Fibroblast of pulmonary artery (primary cell): Measurements from ENCODE around the gene CDK5R1.

Experiments used
- DNase-seq: peaks from one replicate; pipeline ENCODE4 v3.0.0-alpha.2; 2010; ENCODE audit warnings: low read depth
- H3K4me3 ChIP-seq: replicated peaks from 2 replicates; pipeline ENCODE4 v1.5.1; 2011; ENCODE audit warnings: low read depth, mild to moderate bottlenecking, control low read depth, low read length, moderate library complexity
- TF ChIP-seq, protein P1 (sequence below): IDR thresholded peaks from 2 replicates; pipeline ENCODE4 v1.5.1; 2011; ENCODE audit warnings: mild to moderate bottlenecking, control low read depth, low read length, inconsistent platforms; ENCODE audit errors: missing control alignments

Gene CDK5R1

DNA sequence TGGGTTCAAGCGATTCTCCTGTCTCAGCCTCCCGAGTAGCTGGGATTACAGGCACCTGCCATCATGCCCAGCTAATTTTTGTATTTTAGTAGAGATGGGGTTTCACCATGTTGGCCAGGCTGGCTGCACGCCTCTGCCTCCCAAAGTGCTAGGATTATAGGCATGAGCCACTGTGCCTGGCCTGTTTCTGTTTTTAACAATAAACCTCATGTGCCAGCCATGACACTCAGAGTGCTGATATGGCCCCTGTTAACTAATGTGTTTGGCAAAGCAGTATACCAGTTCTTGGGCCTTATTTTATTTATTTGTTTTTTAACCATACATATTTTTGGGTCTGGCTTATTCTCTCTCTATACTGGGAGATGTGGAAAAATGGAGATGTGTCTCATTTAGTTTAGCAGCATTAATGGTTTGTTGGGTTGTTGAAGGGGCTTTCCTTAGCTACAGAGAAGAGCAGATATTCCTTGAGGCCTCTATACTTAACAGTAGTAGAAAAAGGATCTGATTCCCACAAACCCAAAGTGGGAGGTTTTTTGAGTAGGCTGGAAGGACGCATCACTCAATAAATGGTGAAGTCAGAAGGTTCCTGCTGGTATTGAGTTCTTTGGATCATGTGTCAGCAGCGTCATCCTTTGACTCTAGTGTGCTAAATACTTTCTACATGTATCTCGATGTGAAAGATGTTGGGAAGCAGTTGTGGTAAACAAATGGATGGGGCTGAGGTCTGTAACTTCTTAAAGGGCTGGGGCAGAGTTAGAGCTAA is 16.2 kb upstream of the CDK5R1 start:
- no peak for DNase-seq
- H3K4me3 ChIP-seq = no peak overlapping the region
- TF ChIP-seq, protein P1, sequence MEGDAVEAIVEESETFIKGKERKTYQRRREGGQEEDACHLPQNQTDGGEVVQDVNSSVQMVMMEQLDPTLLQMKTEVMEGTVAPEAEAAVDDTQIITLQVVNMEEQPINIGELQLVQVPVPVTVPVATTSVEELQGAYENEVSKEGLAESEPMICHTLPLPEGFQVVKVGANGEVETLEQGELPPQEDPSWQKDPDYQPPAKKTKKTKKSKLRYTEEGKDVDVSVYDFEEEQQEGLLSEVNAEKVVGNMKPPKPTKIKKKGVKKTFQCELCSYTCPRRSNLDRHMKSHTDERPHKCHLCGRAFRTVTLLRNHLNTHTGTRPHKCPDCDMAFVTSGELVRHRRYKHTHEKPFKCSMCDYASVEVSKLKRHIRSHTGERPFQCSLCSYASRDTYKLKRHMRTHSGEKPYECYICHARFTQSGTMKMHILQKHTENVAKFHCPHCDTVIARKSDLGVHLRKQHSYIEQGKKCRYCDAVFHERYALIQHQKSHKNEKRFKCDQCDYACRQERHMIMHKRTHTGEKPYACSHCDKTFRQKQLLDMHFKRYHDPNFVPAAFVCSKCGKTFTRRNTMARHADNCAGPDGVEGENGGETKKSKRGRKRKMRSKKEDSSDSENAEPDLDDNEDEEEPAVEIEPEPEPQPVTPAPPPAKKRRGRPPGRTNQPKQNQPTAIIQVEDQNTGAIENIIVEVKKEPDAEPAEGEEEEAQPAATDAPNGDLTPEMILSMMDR = no peak

DNA sequence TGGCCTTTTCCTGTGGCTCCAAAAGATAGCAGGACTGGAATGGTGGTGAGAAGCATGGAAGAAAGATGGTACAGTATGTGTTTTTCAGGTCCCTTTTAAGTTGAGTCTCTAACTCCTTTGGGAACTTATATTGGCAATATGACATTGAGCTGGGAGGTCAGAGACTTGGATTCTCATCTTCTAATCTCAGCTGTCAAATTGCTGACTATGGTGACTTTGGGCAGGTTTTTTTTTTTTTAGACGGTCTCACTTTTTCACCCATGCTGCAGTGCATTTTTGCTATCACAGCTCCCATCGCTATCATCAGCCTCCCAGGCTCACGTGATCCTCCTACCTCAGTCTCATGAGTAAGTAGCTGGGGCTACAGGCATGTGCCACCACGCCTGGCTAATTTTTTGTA is 15.1 kb upstream of the CDK5R1 start:
- TF ChIP-seq, protein P1 = no peak

DNA sequence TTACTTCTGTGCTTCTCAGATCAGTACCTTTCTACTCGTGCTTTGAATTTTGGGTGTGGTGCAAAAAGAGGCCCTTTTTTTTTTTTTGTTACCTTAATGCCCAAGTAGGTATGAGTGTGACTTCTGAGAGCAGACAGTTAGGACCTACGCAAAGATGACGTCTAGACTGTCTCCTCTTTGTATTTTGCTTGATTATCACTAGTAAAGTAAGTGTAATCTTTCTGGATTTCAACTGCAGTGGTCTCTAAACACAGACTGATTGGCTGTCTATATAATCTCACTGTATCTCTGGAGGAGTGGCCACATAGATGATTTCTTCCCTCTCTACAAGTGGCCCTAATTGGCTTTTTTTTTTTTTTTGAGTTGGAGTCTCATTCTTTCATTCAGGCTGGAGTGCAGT is 11.5 kb upstream of the CDK5R1 start:
- H3K4me3 ChIP-seq = no peak overlapping the region
- no peak for DNase-seq
- TF ChIP-seq, protein P1 = no peak

More for the DNA sequence above, 15.1 kb upstream of the CDK5R1 start:
- no peak for DNase-seq
- no peak overlapping the region for H3K4me3 ChIP-seq

DNA sequence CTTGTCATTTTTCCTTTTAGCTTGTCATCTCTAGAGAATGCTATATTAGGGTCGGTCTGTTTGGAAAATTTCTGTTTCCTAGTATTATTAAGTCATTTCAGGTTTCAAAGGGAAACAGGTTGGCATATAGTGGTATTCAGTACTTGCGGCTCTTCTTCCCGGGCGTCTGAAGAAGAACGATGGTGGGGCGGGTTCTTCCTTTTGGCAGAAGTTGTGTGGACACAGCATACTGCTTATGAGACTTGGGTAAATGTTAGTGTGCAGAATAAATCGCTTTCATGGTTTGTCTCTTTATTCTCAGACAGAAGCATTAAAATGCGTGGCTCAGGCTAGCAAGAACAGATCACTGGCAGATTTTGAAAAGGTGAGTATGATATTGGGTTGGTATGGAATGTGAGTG is 9.6 kb upstream of the CDK5R1 start:
- DNase-seq = no peak
- H3K4me3 ChIP-seq = no peak overlapping the region
- TF ChIP-seq, protein P1 = no peak

DNA sequence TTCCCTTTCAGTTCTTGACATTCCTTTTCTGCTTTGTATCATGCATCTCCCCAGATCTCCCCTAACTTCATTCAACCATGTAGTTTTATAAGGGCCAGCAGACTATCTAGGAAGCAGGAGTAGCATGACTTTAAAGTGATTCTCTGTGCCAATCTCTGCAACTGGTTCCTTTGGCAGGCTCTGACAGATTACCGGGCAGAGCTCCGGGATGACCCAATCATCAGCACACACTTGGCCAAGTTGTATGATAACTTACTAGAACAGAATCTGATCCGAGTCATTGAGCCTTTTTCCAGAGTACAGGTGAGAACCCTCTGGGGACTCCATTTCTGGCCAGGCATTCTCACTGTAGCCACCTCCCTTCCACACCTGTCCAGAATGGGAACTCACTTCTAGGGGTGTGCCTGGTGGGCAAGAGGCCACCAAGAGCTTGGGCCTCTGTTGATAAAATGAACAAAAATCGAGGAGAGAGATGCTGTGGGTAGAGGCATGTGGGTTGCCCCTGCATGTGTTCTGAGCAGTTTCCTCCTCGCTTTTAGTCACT is 7.6 kb upstream of the CDK5R1 start:
- DNase-seq = no peak
- H3K4me3 ChIP-seq = no peak overlapping the region
- TF ChIP-seq, protein P1 = no peak

DNA sequence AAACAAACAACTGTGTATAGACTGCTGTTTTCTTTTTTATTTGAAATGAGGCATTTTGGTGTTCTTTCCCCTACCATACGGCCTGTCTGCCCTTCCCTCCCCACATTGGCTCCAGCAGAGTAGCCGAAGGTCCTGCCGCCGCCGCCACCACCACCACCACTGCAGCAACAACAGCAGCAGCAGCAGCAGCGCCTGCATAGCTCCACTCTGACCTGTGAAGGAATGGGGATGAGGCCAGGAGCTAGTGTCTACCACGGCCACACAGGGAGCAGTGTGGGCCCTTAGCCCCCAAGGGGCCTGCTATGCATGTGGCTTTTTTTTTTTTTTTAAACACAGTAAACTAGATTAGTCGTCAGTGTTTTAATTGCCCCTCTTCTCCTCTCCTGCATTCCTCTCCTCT is 5.6 kb upstream of the CDK5R1 start:
- no peak for DNase-seq
- TF ChIP-seq, protein P1 = no peak
- H3K4me3 ChIP-seq = no peak overlapping the region
